Neural progenitor cell (in vitro differentiated cells): ENCODE results near the gene ATP8B4. TPM values are rescaled to one million over a fixed set of nuclear protein-coding genes. Genes with fewer than 3 reads are reported as not detected.

Experiments used
- DNase-seq: peaks from one replicate; pipeline ENCODE4 v3.0.0-alpha.2; 2016; ENCODE audit warnings: low spot score
- H2AFZ ChIP-seq: fragments of 200-600 bp; sonication (generic); replicated peaks from 2 replicates; pipeline ENCODE4 v1.6.1; 2016; ENCODE audit warnings: antibody characterized with exemption
- H3F3A ChIP-seq: fragments of 200-600 bp; sonication (generic); 2 replicates; pipeline ENCODE4 v1.6.1; 2016; ENCODE audit warnings: antibody characterized with exemption, low read depth
- H3K27ac ChIP-seq: fragments of 200-600 bp; sonication (generic); 2 replicates; pipeline ENCODE4 v1.5.1; 2016; ENCODE audit warnings: mild to moderate bottlenecking
- H3K27me3 ChIP-seq: fragments of 200-600 bp; sonication (generic); 2 replicates; pipeline ENCODE4 v1.6.1; 2016; ENCODE audit warnings: mild to moderate bottlenecking, moderate library complexity
- H3K36me3 ChIP-seq: fragments of 200-600 bp; sonication (generic); 2 replicates; pipeline ENCODE4 v1.5.1; 2016
- H3K4me1 ChIP-seq: fragments of 200-600 bp; sonication (generic); 2 replicates; pipeline ENCODE4 v1.6.1; 2016; ENCODE audit warnings: mixed run types
- H3K4me2 ChIP-seq: fragments of 200-600 bp; sonication (generic); 2 replicates; pipeline ENCODE4 v1.6.1; 2016
- H3K4me3 ChIP-seq: fragments of 200-600 bp; sonication (generic); 2 replicates; pipeline ENCODE4 v1.5.1; 2016
- H3K79me2 ChIP-seq: fragments of 200-600 bp; sonication (generic); 2 replicates; pipeline ENCODE4 v1.6.1; 2016; ENCODE audit warnings: low read depth
- H3K9ac ChIP-seq: fragments of 200-600 bp; sonication (generic); 2 replicates; pipeline ENCODE4 v1.6.1; 2016
- H3K9me3 ChIP-seq: fragments of 200-600 bp; sonication (generic); 2 replicates; pipeline ENCODE4 v1.5.1; 2016; ENCODE audit warnings: low read depth
- H4K20me1 ChIP-seq: fragments of 200-600 bp; sonication (generic); 2 replicates; pipeline ENCODE4 v1.6.1; 2016; ENCODE audit warnings: low read depth
- H3K27ac Mint-ChIP-seq: 3 replicates; pipeline ENCODE4 v1.8.0; 2021; ENCODE audit warnings: mixed read lengths
- H3K27me3 Mint-ChIP-seq: 2 replicates; pipeline ENCODE4 v1.8.0; 2022; ENCODE audit warnings: low read depth, mild to moderate bottlenecking, inconsistent platforms, moderate library complexity, mixed read lengths; ENCODE audit not compliant: insufficient read depth
- H3K36me3 Mint-ChIP-seq: 3 replicates; pipeline ENCODE4 v1.8.0; 2021; ENCODE audit warnings: mixed read lengths
- H3K4me1 Mint-ChIP-seq: 3 replicates; pipeline ENCODE4 v1.8.0; 2021; ENCODE audit warnings: mixed read lengths
- H3K4me3 Mint-ChIP-seq: 3 replicates; pipeline ENCODE4 v1.8.0; 2021; ENCODE audit warnings: mild to moderate bottlenecking, moderate library complexity, mixed read lengths
- H3K9me3 Mint-ChIP-seq: 3 replicates; pipeline ENCODE4 v1.8.0; 2020; ENCODE audit warnings: mixed read lengths
- EZH2 ChIP-seq: fragments of 200-600 bp; sonication (generic); IDR thresholded peaks from 2 replicates; pipeline ENCODE4 v1.6.1; 2017; ENCODE audit warnings: antibody characterized with exemption, mild to moderate bottlenecking, moderate library complexity
- EZH2phosphoT487 ChIP-seq: fragments of 200-600 bp; sonication (generic); IDR thresholded peaks from 2 replicates; pipeline ENCODE4 v1.6.1; 2017; ENCODE audit warnings: antibody characterized with exemption
- total RNA-seq: library from RNA; depleted of rRNA; stranded (reverse); fragments of >200 nt; gene quantifications from 2 replicates; pipeline ENCODE4 v1.2.3, GENCODE V29; 2015; ENCODE audit warnings: low replicate concordance
- TF ChIP-seq, protein P1 (sequence below): fragments of 200-600 bp; sonication (generic); IDR thresholded peaks from 2 replicates; pipeline ENCODE4 v1.5.1; 2017; ENCODE audit warnings: antibody characterized with exemption, mild to moderate bottlenecking

Gene ATP8B4
- total RNA-seq, 1 donor from 2014 or later: 2.7 TPM

DNA sequence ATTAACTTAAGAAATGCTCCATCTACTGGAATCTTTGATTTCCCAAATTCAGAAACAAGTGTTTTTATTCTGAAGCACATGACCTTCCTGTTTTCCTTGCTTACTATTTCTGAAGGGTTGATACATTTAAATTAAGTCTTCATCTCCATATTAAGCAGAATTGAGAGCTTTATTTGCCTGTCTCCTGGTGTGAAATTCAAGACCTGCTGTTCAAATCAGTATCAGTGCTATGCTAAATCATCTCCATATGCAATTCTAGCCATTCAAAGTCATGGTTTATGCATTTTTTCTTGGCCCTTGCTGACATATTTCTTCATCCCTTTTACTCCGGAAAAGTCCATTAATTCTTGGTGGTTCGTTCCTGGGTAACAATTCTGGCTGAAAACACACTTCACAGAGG, 195.4 kb downstream of the ATP8B4 start:
- Histone ChIP-seq H3K4me1 (peaks cover 15% of the 10 kb centered on the region), H4K20me1 (no peaks in the 10 kb centered on the region), H3K36me3 (no peaks in the 10 kb centered on the region), H3K9ac (no peak overlapping the region), H3K4me3 (no peak overlapping the region), H3F3A (no peaks in the 10 kb centered on the region), H3K4me2 (no peak overlapping the region), H3K27ac (no peak overlapping the region), H3K9me3 (no peaks in the 10 kb centered on the region), H2AFZ (no peak overlapping the region), H3K27me3 (no peaks in the 10 kb centered on the region), H3K79me2 (no peaks in the 10 kb centered on the region)
- Mint-ChIP-seq H3K4me1 (no peaks in the 10 kb centered on the region), H3K27me3 (no peaks in the 10 kb centered on the region), H3K36me3 (no peaks in the 10 kb centered on the region), H3K9me3 (no peaks in the 10 kb centered on the region), H3K27ac (no peak overlapping the region), H3K4me3 (no peak overlapping the region)
- TF ChIP-seq, protein P1, sequence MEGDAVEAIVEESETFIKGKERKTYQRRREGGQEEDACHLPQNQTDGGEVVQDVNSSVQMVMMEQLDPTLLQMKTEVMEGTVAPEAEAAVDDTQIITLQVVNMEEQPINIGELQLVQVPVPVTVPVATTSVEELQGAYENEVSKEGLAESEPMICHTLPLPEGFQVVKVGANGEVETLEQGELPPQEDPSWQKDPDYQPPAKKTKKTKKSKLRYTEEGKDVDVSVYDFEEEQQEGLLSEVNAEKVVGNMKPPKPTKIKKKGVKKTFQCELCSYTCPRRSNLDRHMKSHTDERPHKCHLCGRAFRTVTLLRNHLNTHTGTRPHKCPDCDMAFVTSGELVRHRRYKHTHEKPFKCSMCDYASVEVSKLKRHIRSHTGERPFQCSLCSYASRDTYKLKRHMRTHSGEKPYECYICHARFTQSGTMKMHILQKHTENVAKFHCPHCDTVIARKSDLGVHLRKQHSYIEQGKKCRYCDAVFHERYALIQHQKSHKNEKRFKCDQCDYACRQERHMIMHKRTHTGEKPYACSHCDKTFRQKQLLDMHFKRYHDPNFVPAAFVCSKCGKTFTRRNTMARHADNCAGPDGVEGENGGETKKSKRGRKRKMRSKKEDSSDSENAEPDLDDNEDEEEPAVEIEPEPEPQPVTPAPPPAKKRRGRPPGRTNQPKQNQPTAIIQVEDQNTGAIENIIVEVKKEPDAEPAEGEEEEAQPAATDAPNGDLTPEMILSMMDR: no peak
- TF ChIP-seq EZH2 (no peak), EZH2phosphoT487 (no peak)
- DNase-seq: no peak

DNA sequence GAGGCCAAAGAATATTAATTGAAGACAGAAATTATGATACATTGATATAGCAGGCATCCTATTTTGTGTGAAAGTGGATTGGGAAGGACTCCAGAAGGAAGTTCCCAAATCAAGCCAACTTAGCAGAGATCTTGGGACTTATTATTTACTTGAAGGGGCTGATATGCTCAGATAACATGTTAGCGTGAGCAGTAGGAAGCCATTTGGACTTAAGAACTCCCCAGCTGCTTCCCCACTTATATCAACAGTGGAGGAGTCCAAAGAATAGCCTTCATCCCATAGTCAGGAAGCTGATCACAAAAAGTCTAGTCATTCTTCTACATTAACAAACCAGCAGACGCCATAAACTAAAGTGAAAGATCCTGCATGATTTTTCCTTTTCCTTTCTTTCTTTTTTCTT, 200.0 kb downstream of the ATP8B4 start:
- Histone ChIP-seq H3K36me3 (no peaks in the 10 kb centered on the region), H3K27me3 (no peaks in the 10 kb centered on the region), H2AFZ (no peak overlapping the region), H3K9ac (no peak overlapping the region), H3F3A (no peaks in the 10 kb centered on the region), H3K4me2 (no peak overlapping the region), H3K4me1 (peaks cover 15% of the 10 kb centered on the region), H3K4me3 (no peak overlapping the region), H4K20me1 (no peaks in the 10 kb centered on the region), H3K27ac (no peak overlapping the region), H3K79me2 (no peaks in the 10 kb centered on the region), H3K9me3 (no peaks in the 10 kb centered on the region)
- no peak for TF ChIP-seq EZH2
- no peak for TF ChIP-seq EZH2phosphoT487
- TF ChIP-seq, protein P1: no peak
- no peaks in the 10 kb centered on the region for H3K27me3 Mint-ChIP-seq
- H3K27ac Mint-ChIP-seq: no peak overlapping the region
- DNase-seq: no peak
- no peak overlapping the region for H3K4me3 Mint-ChIP-seq
- H3K9me3 Mint-ChIP-seq: no peaks in the 10 kb centered on the region
- no peaks in the 10 kb centered on the region for H3K4me1 Mint-ChIP-seq
- no peaks in the 10 kb centered on the region for H3K36me3 Mint-ChIP-seq

DNA sequence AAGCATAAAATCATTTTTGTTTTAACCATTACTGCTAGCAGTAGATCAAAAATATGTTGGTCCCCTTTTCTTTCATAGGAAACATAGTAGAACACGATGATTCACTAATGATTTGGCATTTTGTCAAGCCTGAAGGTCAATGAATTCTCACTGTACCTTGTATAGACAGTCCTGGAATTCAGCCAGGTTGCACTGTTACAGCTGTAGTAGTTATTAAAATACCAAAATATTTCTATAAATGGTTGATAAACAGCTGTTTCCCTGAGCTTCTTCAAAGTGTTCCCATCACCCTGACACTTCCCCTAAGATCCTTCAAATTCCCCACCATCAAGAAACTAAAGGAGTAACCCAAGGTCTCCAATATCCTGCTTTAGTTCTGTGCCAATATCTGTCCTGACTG, 200.9 kb downstream of the ATP8B4 start:
- no peak overlapping the region for H3K27ac Mint-ChIP-seq
- no peak overlapping the region for H3K9ac ChIP-seq
- no peaks in the 10 kb centered on the region for H4K20me1 ChIP-seq
- H2AFZ ChIP-seq: no peak overlapping the region
- H3K79me2 ChIP-seq: no peaks in the 10 kb centered on the region
- no peak overlapping the region for H3K27ac ChIP-seq
- H3K4me2 ChIP-seq: no peak overlapping the region
- TF ChIP-seq EZH2phosphoT487: no peak
- TF ChIP-seq, protein P1: no peak
- TF ChIP-seq EZH2: no peak
- no peaks in the 10 kb centered on the region for H3K36me3 ChIP-seq
- no peak overlapping the region for H3K4me3 Mint-ChIP-seq
- H3K27me3 ChIP-seq: no peaks in the 10 kb centered on the region
- H3K9me3 ChIP-seq: no peaks in the 10 kb centered on the region
- H3K4me3 ChIP-seq: no peak overlapping the region
- H3K36me3 Mint-ChIP-seq: no peaks in the 10 kb centered on the region
- no peaks in the 10 kb centered on the region for H3K9me3 Mint-ChIP-seq
- H3F3A ChIP-seq: no peaks in the 10 kb centered on the region
- DNase-seq: no peak
- H3K4me1 Mint-ChIP-seq: no peaks in the 10 kb centered on the region
- no peaks in the 10 kb centered on the region for H3K27me3 Mint-ChIP-seq
- H3K4me1 ChIP-seq: peaks cover 12% of the 10 kb centered on the region

DNA sequence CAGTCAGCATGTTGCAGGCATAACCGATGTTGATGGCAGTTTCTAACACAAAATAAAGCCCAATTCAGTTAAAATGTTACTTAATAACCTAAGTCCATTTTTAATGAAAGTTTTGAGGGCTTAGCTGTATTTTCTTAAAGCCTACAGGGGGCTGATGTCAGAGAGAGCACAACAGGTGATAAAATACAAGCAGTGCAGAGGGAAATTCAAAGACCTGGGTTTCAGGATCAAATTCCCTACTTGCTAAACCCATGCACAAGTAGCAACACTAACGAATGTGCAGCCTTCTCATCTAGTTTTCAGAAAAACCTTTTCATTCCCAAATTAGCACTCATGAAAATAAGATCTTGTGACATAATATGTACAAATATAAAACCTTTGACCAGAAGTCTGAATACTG, 202.0 kb downstream of the ATP8B4 start:
- Histone ChIP-seq H3K27ac (no peak overlapping the region), H4K20me1 (no peaks in the 10 kb centered on the region), H3K36me3 (no peaks in the 10 kb centered on the region), H3K9ac (no peak overlapping the region), H3K79me2 (no peaks in the 10 kb centered on the region), H3K9me3 (no peaks in the 10 kb centered on the region), H2AFZ (no peak overlapping the region), H3K4me3 (no peak overlapping the region), H3F3A (no peaks in the 10 kb centered on the region), H3K4me1 (peaks cover 7% of the 10 kb centered on the region), H3K27me3 (no peaks in the 10 kb centered on the region), H3K4me2 (no peak overlapping the region)
- no peaks in the 10 kb centered on the region for H3K4me1 Mint-ChIP-seq
- no peaks in the 10 kb centered on the region for H3K9me3 Mint-ChIP-seq
- H3K4me3 Mint-ChIP-seq: no peak overlapping the region
- TF ChIP-seq EZH2phosphoT487 (no peak), EZH2 (no peak)
- TF ChIP-seq, protein P1: no peak
- H3K27me3 Mint-ChIP-seq: no peaks in the 10 kb centered on the region
- H3K27ac Mint-ChIP-seq: no peak overlapping the region
- H3K36me3 Mint-ChIP-seq: no peaks in the 10 kb centered on the region
- no peak for DNase-seq
